ENCODE data around the gene GAS2. TPM values are rescaled to one million over a fixed set of nuclear protein-coding genes. Genes with fewer than 3 reads are reported as not detected.

GAS2 gene
- 1.5 and 2.2 TPM in 2 replicates for total RNA-seq

DNA sequence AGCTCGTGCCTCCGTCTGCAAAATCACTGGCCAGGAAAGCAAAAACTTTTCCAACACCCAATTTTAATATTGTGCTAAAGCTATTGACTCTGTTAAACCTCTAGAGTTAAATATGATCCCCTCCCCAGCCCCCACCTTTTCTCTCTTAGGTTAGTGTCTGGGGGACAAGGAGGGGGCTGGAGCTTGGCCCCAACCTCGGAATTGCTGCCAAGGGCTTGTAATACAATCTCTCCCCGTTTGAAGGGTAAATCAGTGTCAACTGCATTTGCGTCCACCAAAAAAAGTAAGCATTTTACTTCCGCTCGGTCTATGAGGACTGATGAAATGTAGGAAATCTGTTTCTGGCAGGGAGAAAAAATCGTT, at the start of gene GAS2:
Gene GAS2, plus strand, starts transcription at position 287 of the 363 bp plus-strand sequence. CDS start 8,259 bp downstream, outside the sequence.

DNA sequence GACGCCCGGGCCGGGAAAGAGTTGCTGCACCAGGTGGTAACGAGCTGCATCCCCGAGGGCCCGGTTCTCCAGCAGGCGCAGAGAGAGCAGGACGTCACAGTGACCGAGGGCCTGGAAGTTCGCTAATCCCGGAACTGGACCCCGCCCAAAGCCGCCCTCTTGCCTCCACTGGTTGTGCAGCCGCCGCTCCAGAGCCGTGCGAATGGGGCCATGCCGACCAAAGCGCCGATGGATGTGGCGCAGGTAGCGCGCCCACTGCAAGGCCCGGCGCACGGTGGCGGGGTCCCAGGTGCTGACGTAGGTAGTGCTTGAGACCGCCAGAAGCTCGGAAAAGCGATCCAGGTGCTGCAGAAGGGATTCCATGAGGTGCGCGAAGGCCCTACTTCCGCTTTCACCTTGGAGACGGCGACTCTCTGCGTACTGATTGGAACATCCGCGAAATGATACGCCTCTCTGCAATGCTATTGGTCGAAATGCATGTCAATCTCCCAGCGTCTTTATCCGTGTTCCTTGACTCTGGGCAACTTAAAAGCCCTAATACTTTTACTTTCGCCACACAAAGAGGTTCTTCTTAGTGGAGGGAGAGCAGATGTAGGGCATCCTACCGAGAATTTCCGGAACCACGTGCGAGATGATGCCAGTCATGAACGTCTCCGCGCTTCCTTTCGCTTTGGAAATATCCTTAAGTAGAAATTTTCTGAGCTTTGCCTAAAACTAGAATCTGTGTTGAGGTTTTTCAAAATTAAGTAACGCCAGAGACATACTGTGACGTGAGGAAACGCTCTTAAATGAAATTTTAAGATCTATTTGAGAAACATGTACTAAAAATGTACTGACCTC, 40.7 kb upstream of the GAS2 start, which contains the start of gene FANCF:
Gene FANCF, minus strand, starts transcription at position 376 of the 840 bp plus-strand sequence. Its CDS starts 13 bp downstream, at position 363.

DNA sequence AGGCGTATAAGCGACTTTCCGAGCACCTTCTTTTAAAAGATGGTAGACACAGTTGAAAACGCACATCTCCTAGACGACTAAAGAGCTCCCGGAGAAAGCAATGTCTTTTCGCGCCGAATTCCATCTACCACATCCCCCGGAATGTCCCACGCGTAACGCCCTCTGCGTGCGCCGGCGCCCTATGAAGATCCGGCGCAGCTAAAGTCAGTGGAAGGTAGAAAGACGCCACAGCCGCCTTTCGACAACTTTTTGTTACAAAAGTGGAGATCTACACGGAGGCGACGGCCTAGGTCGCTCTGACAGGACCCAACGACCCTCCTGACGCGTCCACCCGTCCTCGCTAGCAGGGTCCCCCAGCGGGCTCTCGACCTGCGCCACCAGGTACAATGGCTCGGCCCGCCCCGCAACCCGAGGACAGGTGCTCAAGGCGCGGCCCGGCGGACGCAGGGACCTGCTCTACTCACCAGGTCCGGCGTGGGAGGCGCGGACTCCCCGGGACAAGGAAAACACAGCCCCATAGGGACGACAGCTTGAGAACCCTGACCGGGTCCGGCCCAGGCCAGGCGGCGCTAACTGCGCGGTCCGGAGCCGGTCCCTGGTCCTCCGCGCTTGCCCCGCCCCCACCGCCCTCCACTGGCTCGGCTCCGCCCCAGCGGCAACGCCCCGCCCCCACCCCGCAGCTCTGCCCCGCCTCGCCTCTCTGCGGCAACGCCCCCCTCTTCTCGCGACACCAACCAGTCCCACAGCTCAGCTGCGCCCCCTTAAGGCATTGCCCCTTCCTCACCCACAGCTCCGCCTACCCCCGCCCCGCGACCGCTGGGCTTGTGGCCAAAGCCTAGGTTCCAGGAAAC, 163.0 kb downstream of the GAS2 start, which contains the start of gene SVIP:
Gene SVIP, minus strand, starts transcription at position 571 of the 851 bp plus-strand sequence. Its CDS starts 53 bp downstream, at position 518.

DNA sequence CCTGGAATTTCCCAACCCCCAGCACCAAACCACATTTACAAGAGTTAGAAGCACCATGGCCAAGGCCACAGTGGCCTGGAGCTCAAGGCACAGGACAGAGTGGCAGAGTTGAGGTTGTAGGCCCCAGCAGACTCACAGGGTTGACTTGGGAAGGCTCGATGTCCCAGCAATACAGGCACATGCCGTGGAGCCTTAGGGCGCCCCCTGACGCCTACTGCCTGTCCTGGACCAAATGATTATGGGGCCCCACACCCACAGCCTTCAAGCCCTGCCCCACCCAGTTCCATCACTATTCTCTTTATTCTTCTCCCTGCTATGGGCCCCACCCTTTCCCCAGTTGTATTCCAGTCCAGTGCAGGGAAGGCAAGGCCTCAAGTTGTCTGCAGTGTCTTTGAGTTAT, 193.8 kb downstream of the GAS2 start, which contains the start of gene CCDC179:
Gene CCDC179, minus strand, starts transcription at position 234 of the 400 bp plus-strand sequence. Its CDS starts 53 bp downstream, at position 181.

Other genes starting within 250 kb of the GAS2 start
- 10.7 and 11.1 TPM in 2 replicates for gene FANCF, start 40.8 kb upstream of the GAS2 start, total RNA-seq
- 3.7 and 5.5 TPM in 2 replicates for gene SVIP, start 163.2 kb downstream of the GAS2 start, total RNA-seq
- gene CCDC179, start 193.9 kb downstream of the GAS2 start, total RNA-seq: not detected in 2 replicates

Measured in bronchus fibroblast of lung (primary cell).